HG02588 (cell line): Measurements from ENCODE around the gene CNDP2.

Source experiments
- ATAC-seq: cut with Tn5 transposase; IDR thresholded peaks from one replicate; pipeline ENCODE4 v1.9.1; 2021; ENCODE audit warnings: mild to moderate bottlenecking, moderate library complexity; ENCODE audit not compliant: unreplicated experiment

The CNDP2 gene

DNA sequence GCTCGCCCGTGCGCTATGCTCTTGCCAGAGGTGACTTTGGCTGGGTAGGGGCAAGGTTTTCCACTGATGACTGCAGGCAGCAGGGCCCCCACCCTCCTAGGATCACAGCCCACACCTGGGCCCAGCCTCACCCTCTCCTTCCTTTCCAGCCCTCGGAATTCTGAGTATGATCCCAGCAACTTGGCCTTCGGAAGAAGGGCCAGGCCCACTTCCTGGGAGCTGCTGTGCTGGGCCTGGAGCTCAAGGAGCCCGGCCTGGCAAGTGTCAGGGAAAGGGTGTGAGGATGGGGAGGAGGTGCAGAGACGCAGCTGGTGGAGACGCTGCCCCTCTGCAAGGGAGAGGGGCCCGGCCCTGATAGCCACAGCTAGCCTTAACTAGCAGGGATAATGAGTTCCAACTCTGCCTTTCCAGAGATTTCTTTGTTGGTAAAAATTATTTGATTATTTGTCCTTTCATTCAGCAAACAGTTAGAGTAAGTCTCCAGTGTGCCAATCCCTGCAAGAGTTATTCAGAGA, 36.4 kb downstream of the CNDP2 start:
- ATAC-seq, result no peak

DNA sequence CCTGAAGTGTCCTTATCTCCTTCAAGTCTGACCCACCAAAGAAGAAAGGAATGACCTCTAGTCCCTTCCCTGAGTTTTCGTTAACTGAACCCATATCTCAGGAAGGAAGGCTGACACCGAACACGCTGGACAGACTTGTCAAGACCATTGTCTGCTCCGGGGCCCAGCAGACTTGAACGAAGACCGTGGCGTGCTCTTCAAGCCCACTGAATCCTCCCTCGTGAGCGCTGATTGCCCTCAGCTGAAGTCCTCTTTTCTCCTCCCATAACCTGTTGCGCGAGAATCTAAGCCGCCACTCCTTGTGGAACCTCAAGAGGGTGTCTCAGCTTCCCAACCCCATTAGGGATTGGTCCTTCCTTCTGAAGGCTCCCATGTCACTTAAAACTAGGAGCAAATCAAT, 37.5 kb downstream of the CNDP2 start:
- ATAC-seq, result no peak

DNA sequence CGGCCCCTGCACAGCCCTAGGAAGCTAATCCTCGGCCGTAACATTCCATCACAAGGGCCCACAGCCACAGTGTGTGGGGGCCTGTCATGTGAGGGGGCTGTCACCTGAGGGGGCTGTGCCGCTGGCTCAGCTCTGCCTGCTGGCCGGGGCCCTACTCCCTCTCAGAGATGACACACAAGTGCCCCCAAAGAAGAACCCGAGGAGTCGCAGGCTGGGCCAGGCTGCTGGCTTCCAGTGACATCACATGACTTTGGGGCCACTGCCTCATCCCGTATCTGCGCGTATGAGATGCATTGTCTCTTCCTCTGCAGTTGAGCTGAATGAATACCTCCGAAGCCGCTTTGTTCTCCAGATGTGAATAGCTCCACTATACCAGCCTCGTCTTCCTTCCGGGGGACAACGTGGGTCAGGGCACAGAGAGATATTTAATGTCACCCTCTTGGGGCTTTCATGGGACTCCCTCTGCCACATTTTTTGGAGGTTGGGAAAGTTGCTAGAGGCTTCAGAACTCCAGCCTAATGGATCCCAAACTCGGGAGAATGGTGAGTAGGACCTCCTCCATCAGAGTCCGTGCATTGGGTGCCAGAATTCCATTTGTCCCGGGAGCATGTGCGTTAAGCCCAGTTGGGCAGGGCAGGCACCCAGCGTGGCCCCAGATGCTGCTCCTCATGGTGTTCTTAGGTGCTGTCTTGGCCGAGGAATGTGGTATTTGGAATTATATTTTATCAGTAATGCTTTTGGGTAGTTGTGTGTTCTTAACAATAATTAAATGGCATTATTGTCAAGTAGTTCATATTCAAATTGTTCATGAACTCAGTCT, 38.2 kb downstream of the CNDP2 start, which contains the start of gene CNDP1:
Gene CNDP1 (plus strand): TSS at position 351 of the 820 bp plus-strand sequence. CDS start 168 bp downstream, at position 519.
- ATAC-seq, result no peak

DNA sequence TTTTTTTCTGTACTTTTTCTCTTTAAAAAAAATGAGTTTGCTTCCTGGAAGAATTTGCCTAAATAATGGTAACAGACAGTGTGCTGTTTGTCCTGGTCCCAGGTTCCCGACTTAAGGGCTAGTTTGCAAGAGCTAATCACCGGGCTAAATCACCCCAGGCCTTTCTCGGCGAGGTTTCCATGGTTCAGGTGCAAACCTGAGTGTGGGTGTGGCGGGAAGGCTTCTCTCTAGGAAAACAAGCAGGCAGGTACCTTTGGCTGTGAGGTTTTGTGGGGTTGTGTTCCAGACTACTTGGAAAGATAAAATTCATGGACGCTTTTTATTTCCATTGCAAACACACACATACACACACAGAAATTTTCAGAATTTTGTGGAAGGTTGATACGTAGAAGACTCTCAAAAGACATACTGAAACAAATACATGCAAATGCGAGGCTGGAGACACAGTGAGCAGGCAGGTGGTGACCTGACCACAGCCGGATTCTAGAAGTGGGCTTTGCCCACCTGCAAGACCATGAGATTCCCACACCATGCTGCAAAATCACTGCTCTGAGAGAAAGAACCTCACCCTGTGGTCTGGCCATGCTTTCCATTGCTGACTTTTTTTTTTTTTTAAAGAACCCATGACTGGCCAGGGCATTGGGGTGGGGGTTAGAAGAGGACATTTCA, 39.0 kb downstream of the CNDP2 start:
- peak; percentile 70 for ATAC-seq

DNA sequence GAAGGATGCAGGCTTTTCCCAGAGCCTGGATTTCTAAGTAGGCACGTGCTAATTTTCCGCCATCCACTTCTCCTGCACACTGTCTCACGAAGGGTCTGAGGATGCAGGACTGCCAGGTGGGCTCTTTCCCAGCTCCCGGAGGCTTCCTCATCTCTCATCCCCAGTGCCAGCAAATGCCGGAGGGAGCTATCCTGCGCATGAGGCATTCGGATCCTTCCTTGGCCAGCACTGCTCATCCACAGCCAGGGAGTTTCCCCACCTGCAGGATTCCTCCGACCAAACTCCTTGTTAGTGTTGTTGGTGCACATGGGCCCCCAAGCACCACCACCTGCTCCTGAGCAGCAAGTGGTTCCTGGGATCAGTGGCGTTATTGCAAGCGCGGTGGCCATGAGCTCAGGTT, 43.1 kb downstream of the CNDP2 start:
- ATAC-seq, result no peak

DNA sequence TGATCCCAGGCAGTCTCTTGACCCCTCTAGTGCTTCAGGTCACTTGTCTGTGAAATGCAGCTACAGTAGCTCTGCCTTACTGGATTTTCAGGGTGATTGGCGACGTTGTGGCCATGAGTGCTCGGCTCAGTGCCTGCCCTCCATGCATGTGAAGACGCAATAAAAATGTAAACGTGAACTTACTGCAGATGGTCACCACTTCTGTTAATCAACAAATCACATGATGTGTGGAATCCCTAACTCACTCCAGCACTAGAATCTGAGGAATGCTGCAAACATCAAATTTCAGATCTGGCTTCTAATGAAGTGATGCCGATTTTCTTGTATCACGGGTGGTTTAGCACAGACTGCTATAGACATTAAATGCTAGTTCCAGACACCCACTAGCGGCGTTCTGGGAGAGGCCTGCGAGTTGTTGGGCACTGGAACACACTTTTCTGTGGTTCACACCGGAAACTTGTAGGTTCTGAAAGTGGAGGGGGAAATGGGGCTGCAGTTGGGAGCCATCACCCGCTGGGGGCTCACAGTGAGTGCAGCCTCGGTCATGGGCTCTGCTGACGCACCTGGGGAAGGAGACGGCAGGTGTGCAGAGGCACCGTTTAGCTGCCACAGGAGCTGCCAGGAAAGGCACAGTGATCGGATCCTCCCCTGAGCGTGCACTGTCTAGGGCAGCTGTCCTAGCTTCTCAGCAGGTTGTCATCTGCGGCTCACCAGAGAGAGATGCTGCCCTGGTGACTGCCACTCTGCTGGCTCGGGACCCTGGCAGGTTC, 44.7 kb downstream of the CNDP2 start:
- no peak for ATAC-seq

DNA sequence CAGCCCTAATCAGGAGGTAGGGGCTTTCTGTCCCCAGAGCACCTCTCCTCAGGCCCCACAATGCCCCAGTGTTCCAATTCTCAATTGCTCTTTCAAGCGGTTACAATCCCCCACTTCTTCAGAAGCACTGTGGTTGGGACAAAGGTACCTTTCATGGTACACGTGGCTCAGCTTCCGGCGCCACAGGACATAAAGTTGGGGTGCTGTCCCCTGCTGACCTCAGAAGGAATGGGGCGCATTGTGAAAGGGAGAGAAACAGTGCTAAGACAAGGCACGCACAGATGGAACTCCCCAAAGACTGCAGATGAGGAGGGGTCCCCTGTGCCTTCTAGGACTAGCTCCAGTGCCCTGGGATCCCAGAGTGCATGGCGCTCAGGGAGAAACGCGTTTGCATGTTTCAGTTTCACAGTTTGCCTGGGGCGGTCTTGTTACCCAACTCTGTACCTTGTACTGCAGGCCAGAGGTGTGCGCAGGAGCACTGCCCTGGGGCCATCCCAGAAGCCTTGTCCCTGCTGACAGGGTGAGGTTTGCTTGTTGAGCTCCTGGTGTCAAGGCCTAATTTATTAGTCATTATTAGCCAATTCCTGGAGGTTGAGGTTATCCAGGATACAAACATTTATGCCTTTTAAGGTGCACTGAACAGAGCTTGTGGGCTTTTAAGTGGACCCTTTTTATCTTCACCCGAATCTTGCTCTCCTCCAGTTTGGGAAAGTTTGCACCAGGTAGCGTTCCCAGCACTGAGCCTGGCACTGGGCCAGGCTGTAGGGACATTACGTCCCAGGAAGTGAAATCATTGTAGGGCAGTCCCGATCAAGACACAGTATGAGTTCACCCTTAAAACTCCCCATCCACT, 45.8 kb downstream of the CNDP2 start:
- ATAC-seq, result no peak

DNA sequence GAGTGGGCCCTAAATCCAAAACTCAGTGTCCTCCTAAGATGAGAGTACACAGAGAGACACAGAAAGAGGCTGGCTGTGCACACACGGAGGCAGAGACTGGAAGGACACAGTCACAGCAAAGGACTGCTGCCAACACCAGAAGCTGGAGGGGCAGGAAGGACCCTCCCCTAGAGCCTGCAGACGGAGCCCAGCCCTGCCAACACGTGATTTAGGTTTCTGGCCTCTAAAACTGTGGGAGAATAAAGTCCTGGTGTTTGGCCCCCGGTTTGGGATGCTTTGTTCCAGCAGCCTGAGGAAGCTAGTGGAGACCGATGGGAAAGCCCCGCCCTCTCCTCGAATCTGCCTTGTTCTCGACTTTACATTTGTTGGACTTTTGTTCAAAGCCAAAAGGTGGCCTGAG, 48.7 kb downstream of the CNDP2 start:
- ATAC-seq, result no peak

DNA sequence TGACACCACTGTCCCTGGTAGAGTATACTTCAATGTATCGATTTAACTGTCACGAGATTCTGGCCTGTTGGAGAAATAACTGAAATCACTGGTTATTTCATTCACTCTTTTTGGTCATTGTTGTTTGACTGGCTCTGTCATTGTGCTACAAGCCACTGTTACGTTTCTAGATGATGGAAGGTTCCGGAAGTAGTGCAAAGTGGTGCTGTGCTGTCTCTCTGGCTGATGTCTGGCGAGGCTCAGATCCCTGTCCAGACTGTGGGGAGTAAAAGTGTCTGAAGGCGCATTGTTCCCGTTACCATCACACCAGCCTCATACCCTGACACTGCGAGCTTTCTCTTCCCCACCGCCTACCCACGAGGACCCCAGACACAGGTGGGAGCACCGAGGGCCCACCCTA, 49.8 kb downstream of the CNDP2 start:
- ATAC-seq, result no peak

DNA sequence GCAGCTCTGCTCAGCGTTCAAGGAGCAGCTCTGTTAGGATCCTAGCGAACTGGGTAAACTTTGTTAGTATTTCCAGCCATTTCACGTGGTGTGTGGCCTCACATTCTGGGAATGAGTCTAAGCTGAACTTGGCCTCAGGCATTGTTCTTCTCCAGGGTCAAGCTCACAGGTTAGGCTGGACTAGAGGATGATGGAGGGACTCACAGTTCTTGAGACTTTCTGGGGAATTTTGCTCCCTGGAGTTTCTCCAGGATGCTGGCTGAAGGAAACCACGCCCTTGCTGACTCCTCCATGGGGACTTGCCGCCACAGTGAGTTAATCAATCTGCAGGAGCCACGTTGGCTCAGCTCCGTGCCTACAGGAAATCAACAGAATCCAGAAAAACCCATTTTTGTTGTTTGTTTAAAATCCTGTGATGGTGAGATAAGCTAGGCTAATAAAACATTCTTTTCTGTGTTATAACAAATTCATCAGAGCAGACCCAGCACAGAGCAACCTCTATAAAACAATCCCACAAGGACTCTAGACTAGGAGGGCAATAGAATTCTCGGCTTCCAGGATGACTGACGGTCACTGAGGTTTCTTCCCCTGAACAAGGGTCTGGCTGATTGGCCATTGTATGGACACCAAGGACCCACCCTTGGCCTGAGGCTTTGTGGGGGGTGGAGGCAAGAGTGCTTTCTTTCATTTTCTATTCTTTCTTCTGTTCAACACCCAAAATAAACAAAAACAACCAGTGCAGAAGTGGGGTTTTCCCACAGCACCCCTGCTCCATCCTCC, 50.8 kb downstream of the CNDP2 start:
- ATAC-seq, result no peak

DNA sequence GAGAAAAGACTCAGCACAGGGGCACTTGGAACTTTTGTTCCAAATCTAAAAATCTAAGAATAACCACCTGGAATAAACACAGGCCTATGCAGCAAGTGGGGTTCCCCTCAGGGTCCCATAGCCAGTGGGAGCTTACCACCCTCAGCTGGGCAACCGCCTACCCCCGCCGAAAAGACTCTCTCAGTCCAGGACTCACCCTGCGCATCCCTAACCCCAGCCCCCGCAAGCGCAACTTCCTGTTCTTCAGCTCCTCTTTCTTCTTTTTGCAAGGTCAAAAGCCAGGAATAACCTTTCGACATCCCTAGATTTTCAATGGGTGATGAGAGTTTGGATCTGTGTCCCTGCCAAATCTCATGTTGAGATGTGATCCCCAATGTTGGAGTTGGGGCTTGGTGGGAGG, 51.7 kb downstream of the CNDP2 start:
- ATAC-seq, result no peak

DNA sequence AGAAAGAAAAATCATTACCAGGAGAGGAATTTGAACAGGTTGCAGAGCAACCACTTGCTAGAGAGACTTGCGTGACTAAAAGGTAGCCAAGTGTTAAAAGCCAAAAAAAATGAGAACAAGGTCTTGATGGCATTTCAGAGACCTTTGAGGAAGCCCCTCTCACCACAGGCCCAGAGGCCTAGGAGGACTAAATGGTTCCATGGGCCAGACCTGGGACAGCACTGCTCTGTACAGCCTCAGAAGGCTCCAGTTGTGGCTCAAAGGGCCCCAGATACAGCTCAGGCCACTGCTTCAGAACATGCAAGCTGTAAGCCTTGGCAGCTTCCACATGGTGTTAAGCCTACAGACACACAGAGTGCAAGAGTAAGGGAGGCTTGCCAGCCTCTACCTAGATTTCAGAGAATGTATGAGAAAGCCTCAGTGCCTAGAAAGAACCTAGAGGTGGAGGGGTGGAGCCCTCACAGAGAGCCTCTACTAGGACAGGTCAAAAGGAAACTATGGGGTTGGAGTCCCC, 53.5 kb downstream of the CNDP2 start:
- no peak for ATAC-seq

DNA sequence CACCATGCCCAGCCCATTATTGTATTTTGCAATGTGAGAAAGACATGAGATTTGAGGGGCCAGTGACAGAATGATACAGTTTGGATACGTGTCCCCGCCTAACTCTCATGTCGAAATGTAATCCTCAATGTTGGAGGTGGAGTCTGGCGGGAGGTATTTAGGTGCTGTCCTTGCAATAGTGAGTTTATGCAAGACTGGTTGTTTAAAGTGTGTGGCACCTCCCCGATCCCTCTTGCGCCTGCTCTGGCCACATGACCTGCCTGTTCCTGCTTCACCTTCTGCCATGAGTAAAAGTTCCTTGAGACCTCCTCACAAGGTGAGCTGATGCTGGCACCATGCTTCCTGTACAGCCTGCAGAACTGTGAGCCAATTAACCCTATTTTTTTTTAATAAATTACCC, 54.7 kb downstream of the CNDP2 start:
- no peak for ATAC-seq

DNA sequence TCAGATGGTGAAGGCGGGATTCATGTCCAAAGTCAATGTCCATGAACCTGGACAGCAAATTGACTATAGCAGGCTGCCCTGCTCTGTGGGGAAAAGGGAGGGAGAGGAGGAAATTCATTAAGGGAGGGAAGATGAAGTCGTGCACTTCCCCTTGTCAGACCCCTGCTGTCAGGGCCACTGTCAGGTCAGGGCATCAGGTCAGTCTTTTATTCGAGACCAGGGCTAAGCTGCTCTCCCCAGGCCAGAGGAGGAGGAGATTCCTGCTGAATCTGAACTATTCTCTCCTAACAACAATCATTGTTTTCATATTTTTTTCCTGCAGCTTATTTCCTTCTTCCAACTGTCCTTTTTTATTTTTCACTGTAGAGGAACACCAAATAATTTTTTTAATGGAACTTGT, 55.3 kb downstream of the CNDP2 start:
- no peak for ATAC-seq

DNA sequence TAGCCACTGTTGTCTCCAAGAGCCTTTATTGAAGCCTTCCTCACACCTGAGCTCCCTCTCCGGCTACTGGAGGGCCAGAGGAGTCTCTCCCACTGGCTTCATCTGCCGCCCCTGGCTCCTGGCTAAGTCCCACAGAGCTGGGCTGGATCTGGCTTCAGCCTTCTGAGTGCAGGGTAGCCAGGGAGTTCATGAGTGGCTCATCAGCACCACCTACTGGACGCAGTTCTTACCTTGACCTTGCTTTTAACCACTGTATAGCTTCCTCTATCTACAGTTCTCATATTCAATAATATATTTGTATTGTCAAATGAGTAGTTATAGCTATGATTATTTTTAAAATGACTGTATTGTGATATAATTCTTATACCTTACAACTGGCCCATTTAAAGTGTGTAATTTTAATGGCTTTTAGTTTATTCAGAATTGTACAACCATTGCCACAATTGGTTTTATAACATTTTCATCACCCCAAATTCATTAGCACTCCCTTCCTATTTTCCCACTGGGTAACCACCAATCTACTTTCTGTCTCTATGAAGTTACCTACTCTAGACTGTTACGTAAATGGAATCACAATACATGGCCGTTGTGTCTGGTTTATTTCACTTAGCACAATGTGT, 55.9 kb downstream of the CNDP2 start:
- peak; percentile 98 for ATAC-seq

DNA sequence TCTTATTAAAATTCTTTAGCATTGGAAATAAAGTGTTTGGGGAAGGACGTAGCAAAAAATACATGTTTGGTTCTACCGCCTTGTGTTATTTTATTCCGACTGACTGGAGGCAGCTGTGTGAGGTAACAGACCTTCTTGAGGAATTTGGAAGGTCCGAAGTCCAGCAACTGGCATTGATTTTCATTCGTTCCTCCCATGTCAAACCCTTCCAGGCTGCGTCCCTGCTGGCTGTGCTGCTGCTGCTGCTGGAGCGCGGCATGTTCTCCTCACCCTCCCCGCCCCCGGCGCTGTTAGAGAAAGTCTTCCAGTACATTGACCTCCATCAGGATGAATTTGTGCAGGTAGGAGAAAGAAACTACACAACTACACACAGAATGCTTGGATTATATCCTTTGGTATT, 60.0 kb downstream of the CNDP2 start:
- no peak for ATAC-seq

DNA sequence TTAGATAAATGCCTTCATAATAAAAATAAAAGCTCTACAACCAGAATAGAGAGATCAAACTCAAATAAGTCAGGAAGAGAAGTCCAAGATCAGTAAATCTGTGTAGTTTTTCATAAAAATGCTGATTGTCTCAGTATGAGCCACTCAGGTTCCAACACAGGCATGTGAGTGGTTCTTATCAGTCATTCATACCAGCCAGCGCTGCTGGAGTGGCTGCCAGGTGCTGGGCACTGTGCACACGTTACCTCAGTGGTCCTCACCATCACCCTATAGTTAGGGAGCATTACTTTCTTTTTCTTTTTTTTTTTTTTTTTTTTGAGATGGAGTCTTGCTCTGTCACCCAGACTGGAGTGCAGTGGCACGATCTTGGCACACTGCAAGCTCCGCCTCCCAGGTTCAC, 61.9 kb downstream of the CNDP2 start:
- ATAC-seq, result no peak

DNA sequence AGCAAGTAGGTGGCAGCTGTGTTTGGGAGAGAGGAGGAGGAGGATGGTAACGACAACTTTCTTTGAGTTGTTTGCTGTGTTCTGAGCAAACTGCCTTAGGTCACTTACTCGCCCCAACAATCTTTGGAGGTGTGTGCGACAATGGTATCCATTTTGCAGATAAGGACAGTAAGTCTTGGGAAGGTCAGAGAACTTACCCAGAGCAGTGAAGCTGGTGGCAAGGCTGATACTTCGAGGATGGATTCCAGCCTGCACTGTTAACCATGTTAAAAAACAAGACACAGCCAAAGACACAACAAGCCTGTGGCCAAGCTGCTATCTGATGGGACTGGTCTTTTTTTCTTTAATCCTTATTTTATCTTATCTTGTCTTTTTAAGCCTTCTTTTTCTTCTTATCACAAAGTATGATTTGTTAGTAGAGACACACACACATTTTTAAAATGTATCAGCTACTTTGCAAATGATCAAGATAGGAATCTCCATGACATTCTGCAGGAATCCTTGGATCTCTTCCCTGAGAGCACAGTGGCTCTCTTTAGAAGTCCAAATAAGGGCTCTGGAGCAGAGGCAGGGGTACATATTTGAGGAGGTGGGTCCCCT, 66.1 kb downstream of the CNDP2 start:
- no peak for ATAC-seq

DNA sequence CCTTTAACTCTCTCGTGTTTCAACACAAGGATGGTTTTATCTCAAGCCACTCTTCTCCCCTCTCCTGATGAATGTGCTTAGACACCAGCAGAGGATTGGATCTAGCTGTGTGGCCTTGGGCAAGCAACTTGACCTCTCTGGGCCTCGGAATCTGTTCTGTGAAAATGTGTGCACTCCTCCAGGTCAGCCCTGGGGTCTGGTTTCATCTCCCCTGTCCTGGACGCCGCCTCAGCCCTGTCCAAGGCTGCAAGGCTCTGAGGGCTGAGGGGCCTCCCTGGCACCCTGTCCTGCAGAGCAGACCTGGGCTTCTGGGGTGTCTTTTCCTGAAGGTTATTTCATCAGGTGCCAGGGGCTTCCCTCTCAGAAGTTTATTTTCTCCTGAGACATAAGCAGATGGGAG, 66.6 kb downstream of the CNDP2 start:
- ATAC-seq, result no peak
